DND-41 (cell line): ENCODE data around the gene TMEM86B.

Source experiments
- ATAC-seq: fragments of 200-7000 bp; cut with Tn5 transposase; 3 replicates; pipeline ENCODE4 v1.9.1; 2021; ENCODE audit warnings: low read depth; ENCODE audit not compliant: insufficient read depth
- DNase-seq: peaks from one replicate; pipeline ENCODE4 v3.0.0-alpha.2; 2020
- H2AFZ ChIP-seq: 2 replicates; pipeline ENCODE4 v1.6.0; 2012; ENCODE audit warnings: low read depth, low read length
- H3K27ac ChIP-seq: 2 replicates; pipeline ENCODE4 v1.5.1; 2012; ENCODE audit warnings: low read length, inconsistent platforms
- H3K27me3 ChIP-seq: fragments of 200-600 bp; sonication (generic); 2 replicates; pipeline ENCODE4 v1.6.0; 2012; ENCODE audit warnings: low read length, mild to moderate bottlenecking, inconsistent platforms; ENCODE audit not compliant: insufficient read depth, poor library complexity
- H3K36me3 ChIP-seq: 2 replicates; pipeline ENCODE4 v1.5.1; 2012; ENCODE audit warnings: low read length, inconsistent platforms; ENCODE audit not compliant: insufficient read depth
- H3K4me1 ChIP-seq: 2 replicates; pipeline ENCODE4 v1.5.1; 2012; ENCODE audit warnings: mild to moderate bottlenecking, low read length; ENCODE audit not compliant: insufficient read depth
- H3K4me2 ChIP-seq: 2 replicates; pipeline ENCODE4 v1.6.0; 2012; ENCODE audit warnings: mild to moderate bottlenecking, moderate library complexity, low read length, inconsistent platforms; ENCODE audit not compliant: insufficient read depth
- H3K4me3 ChIP-seq, 2 experiments: fragments of 200-600 bp in 1 of 2; shearing (Covaris generic) in 1 of 2; 2 replicates each; pipeline ENCODE4 v1.5.1; 2012 to 2016; ENCODE audit warnings: inconsistent platforms in 2 of 2, low read length in 2 of 2, mild to moderate bottlenecking in 2 of 2, low read depth in 1 of 2, moderate library complexity in 1 of 2
- H3K79me2 ChIP-seq: 2 replicates; pipeline ENCODE4 v1.6.0; 2012; ENCODE audit warnings: low read length, inconsistent platforms; ENCODE audit not compliant: insufficient read depth
- H3K9ac ChIP-seq: 2 replicates; pipeline ENCODE4 v1.6.0; 2012; ENCODE audit warnings: low read depth, mild to moderate bottlenecking, inconsistent platforms, low read length, moderate library complexity
- H3K9me3 ChIP-seq: 2 replicates; pipeline ENCODE4 v1.5.1; 2012; ENCODE audit warnings: low read length, moderate library complexity, mild to moderate bottlenecking, inconsistent platforms; ENCODE audit not compliant: insufficient read depth, severe bottlenecking
- H4K20me1 ChIP-seq: 2 replicates; pipeline ENCODE4 v1.6.0; 2012; ENCODE audit warnings: low read length; ENCODE audit not compliant: insufficient read depth
- EZH2 ChIP-seq: IDR thresholded peaks from 3 replicates; pipeline ENCODE4 v1.6.1; 2012; ENCODE audit warnings: borderline replicate concordance, low read depth, mild to moderate bottlenecking, moderate library complexity, low read length, inconsistent platforms; ENCODE audit not compliant: severe bottlenecking
- TF ChIP-seq, protein P1 (sequence below): IDR thresholded peaks from 2 replicates; pipeline ENCODE4 v1.5.1; 2012; ENCODE audit warnings: borderline replicate concordance, low read length, moderate library complexity, mild to moderate bottlenecking; ENCODE audit not compliant: poor library complexity, severe bottlenecking; ENCODE audit errors: extremely low read depth

TMEM86B gene

DNA sequence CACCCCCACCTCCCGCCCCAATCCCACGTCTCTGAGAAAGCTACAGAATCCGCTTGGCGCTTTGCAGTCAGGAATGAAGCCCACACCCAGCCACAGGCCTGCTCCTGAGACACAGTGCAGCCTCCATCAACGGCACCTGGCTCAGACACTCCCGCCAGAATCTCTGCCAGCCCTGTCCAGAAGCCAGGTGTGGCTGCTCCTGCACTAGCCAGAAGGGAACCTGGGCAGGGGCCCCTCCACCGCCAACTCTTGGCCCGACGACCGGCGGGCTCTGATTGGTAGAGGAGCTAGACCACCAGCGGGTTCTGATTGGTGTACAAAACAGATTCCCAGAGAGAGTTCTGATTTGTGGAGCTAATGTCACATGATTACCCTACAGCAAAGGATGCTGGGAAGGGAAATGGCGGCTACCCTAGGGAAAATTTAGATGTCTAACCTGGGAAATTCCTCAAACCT lies 33.1 kb upstream of the TMEM86B start:
- Histone ChIP-seq H4K20me1 (peaks cover 16% of the 10 kb centered on the region), H3K4me2 (no peak overlapping the region), H2AFZ (no peak overlapping the region), H3K27me3 (no peaks in the 10 kb centered on the region), H3K27ac (no peak overlapping the region), H3K4me3 (no peak overlapping the region), H3K4me1 (peaks cover 26% of the 10 kb centered on the region), H3K36me3 (peaks cover 5% of the 10 kb centered on the region; the same call in 1 of the 2 replicates), H3K9ac (no peak overlapping the region), H3K9me3 (no peaks in the 10 kb centered on the region), H3K79me2 (peaks cover 36% of the 10 kb centered on the region)
- ATAC-seq (no peak), DNase-seq (no peak)
- TF ChIP-seq, protein P1, sequence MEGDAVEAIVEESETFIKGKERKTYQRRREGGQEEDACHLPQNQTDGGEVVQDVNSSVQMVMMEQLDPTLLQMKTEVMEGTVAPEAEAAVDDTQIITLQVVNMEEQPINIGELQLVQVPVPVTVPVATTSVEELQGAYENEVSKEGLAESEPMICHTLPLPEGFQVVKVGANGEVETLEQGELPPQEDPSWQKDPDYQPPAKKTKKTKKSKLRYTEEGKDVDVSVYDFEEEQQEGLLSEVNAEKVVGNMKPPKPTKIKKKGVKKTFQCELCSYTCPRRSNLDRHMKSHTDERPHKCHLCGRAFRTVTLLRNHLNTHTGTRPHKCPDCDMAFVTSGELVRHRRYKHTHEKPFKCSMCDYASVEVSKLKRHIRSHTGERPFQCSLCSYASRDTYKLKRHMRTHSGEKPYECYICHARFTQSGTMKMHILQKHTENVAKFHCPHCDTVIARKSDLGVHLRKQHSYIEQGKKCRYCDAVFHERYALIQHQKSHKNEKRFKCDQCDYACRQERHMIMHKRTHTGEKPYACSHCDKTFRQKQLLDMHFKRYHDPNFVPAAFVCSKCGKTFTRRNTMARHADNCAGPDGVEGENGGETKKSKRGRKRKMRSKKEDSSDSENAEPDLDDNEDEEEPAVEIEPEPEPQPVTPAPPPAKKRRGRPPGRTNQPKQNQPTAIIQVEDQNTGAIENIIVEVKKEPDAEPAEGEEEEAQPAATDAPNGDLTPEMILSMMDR, result no peak
- no peak for TF ChIP-seq EZH2

DNA sequence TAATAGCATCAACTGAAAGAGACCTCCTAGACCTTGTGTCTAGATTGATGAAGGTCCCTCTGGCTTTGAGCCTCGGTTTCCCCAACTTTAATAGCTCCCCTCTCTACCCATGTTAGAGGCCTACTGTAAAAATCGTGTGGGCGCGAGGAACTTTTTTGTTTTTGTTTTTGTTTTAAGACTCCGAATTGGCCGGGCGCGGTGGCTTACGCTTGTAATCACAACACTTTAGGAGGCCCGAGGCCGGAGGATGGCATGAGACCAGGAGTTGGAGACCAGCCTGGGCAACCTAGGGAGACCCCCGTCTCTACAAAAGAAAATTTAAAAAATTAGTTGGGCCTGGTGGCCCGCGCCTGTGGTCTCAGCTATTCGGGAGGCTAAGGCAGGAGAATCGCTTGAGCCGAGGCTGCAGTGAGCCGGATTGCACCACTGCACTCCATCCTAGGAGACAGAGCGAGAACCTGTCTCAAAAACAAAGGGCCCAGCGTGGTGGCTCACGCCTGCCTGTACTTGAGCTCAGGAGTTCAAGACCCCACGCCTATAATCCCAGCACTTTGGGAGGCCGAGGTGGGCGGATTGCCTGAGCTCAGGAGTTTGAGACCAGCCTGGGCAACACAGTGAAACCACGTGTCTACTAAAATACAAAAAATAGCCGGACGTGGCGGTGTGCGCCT lies 31.1 kb upstream of the TMEM86B start:
- H3K27ac ChIP-seq, result peak overlapping the region; percentile 99
- H3K4me1 ChIP-seq, result peaks cover 46% of the 10 kb centered on the region
- no peaks in the 10 kb centered on the region for H3K27me3 ChIP-seq
- peak overlapping the region; percentile 69 for H3K4me2 ChIP-seq
- peaks cover 50% of the 10 kb centered on the region for H3K79me2 ChIP-seq
- peaks cover 36% of the 10 kb centered on the region for H4K20me1 ChIP-seq
- peak overlapping the region; percentile 94 for H3K9ac ChIP-seq
- peaks cover 17% of the 10 kb centered on the region; the same call in 1 of the 2 replicates for H3K36me3 ChIP-seq
- H2AFZ ChIP-seq, result peak overlapping the region; percentile 80
- peak; percentile 44 for DNase-seq
- no peak for TF ChIP-seq EZH2
- TF ChIP-seq, protein P1, result no peak
- no peaks in the 10 kb centered on the region for H3K9me3 ChIP-seq
- no peak for ATAC-seq
- H3K4me3 ChIP-seq, result peak overlapping the region; percentile 55 to 85; a peak in 3 of 4 replicates

DNA sequence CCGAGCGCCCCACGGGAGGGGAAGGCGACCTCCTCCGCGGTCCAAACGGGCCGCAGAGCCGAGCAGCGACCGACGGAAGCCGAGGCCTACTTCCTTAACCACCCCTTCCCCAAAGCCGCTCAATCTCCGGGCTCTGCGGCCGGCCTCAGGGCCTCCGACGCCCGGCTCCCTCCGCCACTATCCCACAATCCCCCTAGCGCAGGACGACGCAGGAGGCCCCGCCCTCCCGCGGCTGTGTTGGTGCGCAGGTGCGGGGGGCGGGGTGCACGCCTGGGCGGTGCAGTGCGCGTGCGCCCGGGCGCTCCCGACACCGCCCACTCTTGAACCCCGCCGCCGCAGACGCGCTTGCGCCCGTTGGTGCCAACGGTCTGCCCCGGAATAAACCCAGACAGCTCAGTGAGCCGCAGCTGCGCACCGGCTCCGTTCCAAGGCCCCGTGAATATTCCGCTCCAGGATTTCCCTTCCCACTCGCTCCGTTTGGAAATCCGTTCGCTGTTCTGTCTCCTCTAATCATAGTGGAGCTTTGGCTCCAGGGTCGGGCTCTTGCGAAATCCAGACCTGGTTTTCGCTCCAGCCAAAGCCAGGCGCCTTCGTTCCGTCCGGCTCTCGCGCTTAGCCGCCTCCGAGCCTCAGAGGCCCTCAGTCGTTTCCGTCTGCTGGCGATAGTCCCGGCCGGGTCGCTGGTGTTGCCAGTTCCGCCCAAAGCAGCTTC lies 30.4 kb upstream of the TMEM86B start, which contains the start of gene PPP6R1:
PPP6R1 (minus strand) TSS at position 190 of the 712 bp plus-strand sequence. CDS start 11,914 bp downstream, outside the sequence.
- peak; percentile 84 for ATAC-seq
- Histone ChIP-seq H3K4me2 (peak within 1 kb of the TSS; percentile 91), H3K9me3 (no peaks in the 10 kb centered on the region), H3K4me1 (peaks cover 53% of the 10 kb centered on the region), H4K20me1 (peaks cover 43% of the 10 kb centered on the region), H3K4me3 (peak within 1 kb of the TSS; percentile 64 to 85), H3K27ac (peak within 1 kb of the TSS; percentile 99), H3K36me3 (peaks cover 22% of the 10 kb centered on the region; the same call in 1 of the 2 replicates), H3K27me3 (no peaks in the 10 kb centered on the region), H2AFZ (peak within 1 kb of the TSS; percentile 81), H3K9ac (peak within 1 kb of the TSS; percentile 94), H3K79me2 (peaks cover 57% of the 10 kb centered on the region)
- no peak for TF ChIP-seq EZH2
- TF ChIP-seq, protein P1, result no peak
- peak; percentile 99 for DNase-seq
